ENCODE results near the gene SGCD. TPM values are rescaled to one million over a fixed set of nuclear protein-coding genes. Genes with fewer than 3 reads are reported as not detected.

Gene SGCD
- polyA plus RNA-seq, 1 experiment = 17.0 TPM

GRCh38 chr5:156476158-156476551 lies 149.2 kb downstream of the SGCD start:
- no peaks in the 10 kb centered on the region for H3K27me3 ChIP-seq (ENCODE audit: control insufficient read depth, insufficient read depth, low read length)
- H3K36me3 ChIP-seq (ENCODE audit: control insufficient read depth, insufficient read depth, low read length) = no peaks in the 10 kb centered on the region
- H3K4me3 ChIP-seq (ENCODE audit: low read depth, low read length) = no peak overlapping the region
- ChIA-PET POLR2A (no interaction called here), CTCF (interaction anchor here (0.8 kb wide), 1 partner anchor 70 kb away, joined by 3 read pairs; no protein-coding TSS in a partner anchor)
- no peak for TF ChIP-seq CTCF (IDR thresholded peaks at IDR 0.05; ENCODE audit: insufficient read depth, low read depth, low read length)
- DNase-seq (ENCODE audit: low read depth) = no peak

GRCh38 chr5:156476678-156477077 lies 149.7 kb downstream of the SGCD start:
- ChIA-PET CTCF (no interaction called here), POLR2A (no interaction called here)
- DNase-seq (ENCODE audit: low read depth) = no peak
- H3K36me3 ChIP-seq (ENCODE audit: control insufficient read depth, insufficient read depth, low read length) = no peaks in the 10 kb centered on the region
- TF ChIP-seq CTCF (IDR thresholded peaks at IDR 0.05; ENCODE audit: insufficient read depth, low read depth, low read length) = no peak
- H3K4me3 ChIP-seq (ENCODE audit: low read depth, low read length) = no peak overlapping the region
- H3K27me3 ChIP-seq (ENCODE audit: control insufficient read depth, insufficient read depth, low read length) = no peaks in the 10 kb centered on the region

GRCh38 chr5:156477196-156477595 lies 150.2 kb downstream of the SGCD start:
- no peak overlapping the region for H3K4me3 ChIP-seq (ENCODE audit: low read depth, low read length)
- no peaks in the 10 kb centered on the region for H3K27me3 ChIP-seq (ENCODE audit: control insufficient read depth, insufficient read depth, low read length)
- TF ChIP-seq CTCF (IDR thresholded peaks at IDR 0.05; ENCODE audit: insufficient read depth, low read depth, low read length) = no peak
- no peaks in the 10 kb centered on the region for H3K36me3 ChIP-seq (ENCODE audit: control insufficient read depth, insufficient read depth, low read length)
- DNase-seq (ENCODE audit: low read depth) = no peak
- ChIA-PET CTCF (no interaction called here), POLR2A (interaction anchor here (0.6 kb wide), 1 partner anchor 21 kb away, joined by 5 read pairs; no protein-coding TSS in a partner anchor)

- Histone ChIP-seq H3K4me3 (ENCODE audit: low read depth, low read length) (no peak overlapping the region), H3K36me3 (ENCODE audit: control insufficient read depth, insufficient read depth, low read length) (no peaks in the 10 kb centered on the region), H3K27me3 (ENCODE audit: control insufficient read depth, insufficient read depth, low read length) (no peaks in the 10 kb centered on the region)
- ChIA-PET POLR2A (no interaction called here), CTCF (no interaction called here)
- peak; percentile 71 for DNase-seq (ENCODE audit: low read depth)
- no peak for TF ChIP-seq CTCF (IDR thresholded peaks at IDR 0.05; ENCODE audit: insufficient read depth, low read depth, low read length)
Measured at GRCh38 chr5:156479849-156480248, 152.9 kb downstream of the SGCD start.

GRCh38 chr5:156481741-156482140 lies 154.8 kb downstream of the SGCD start:
- DNase-seq (ENCODE audit: low read depth) = no peak
- no peak for TF ChIP-seq CTCF (IDR thresholded peaks at IDR 0.05; ENCODE audit: insufficient read depth, low read depth, low read length)
- no peaks in the 10 kb centered on the region for H3K36me3 ChIP-seq (ENCODE audit: control insufficient read depth, insufficient read depth, low read length)
- ChIA-PET CTCF (no interaction called here), POLR2A (no interaction called here)
- H3K4me3 ChIP-seq (ENCODE audit: low read depth, low read length) = no peak overlapping the region
- no peaks in the 10 kb centered on the region for H3K27me3 ChIP-seq (ENCODE audit: control insufficient read depth, insufficient read depth, low read length)

Data from BJ (cell line).